B cell (primary cell): ENCODE results near the gene SHC2. TPM values are rescaled to one million over a fixed set of nuclear protein-coding genes. Genes with fewer than 3 reads are reported as not detected.
"Not testable (repeated sequence)": the region's sequence is repeated elsewhere in the genome, so short reads cannot be mapped to it uniquely, and the experiment has no call there.

Experiments
- ATAC-seq: fragments of 200-7000 bp; cut with Tn5 transposase; one replicate; pipeline ENCODE4 v1.10.0; 2021; ENCODE audit warnings: low read depth, mild to moderate bottlenecking, moderate number of reproducible peaks, moderate library complexity
- CTCF ChIA-PET: fragments of 350-600 bp; sonication (Branson Sonifier 250); formaldehyde crosslinking; loops from one replicate; lab custom pipeline; 2021; ENCODE audit warnings: antibody characterized with exemption, inconsistent platforms; lab: Charles Lee
- POLR2A ChIA-PET: fragments of 350-600 bp; sonication (Branson Sonifier 250); formaldehyde crosslinking; loops from one replicate; lab custom pipeline; 2021; ENCODE audit warnings: antibody characterized with exemption; lab: Charles Lee
- DNase-seq: peaks from one replicate; pipeline ENCODE4 v3.0.0; 2013
- H2AFZ ChIP-seq: 2 replicates; pipeline ENCODE4 v1.6.1; 2012; ENCODE audit warnings: mild to moderate bottlenecking, low read depth, low read length; ENCODE audit not compliant: insufficient read depth, poor library complexity, severe bottlenecking
- H3K27ac ChIP-seq, 2 donors: 1 replicate in 1 of 2; 2 replicates in 1 of 2; pipeline ENCODE4 v1.5.1; 2012 to 2013; ENCODE audit warnings: low read length in 2 of 2, mild to moderate bottlenecking in 2 of 2, moderate library complexity in 1 of 2
- H3K27me3 ChIP-seq, 4 experiments: fragments of 200-600 bp in 1 of 4; sonication (generic) in 1 of 4; replicated peaks in 1 of 4; 1 replicate in 2 of 4; 2 replicates in 2 of 4; pipeline versions ENCODE4 v1.6.1 to v1.7.0; 2013 to 2016; ENCODE audit warnings: low read length in 3 of 4, mild to moderate bottlenecking in 2 of 4, mixed read lengths in 1 of 4, moderate library complexity in 1 of 4; ENCODE audit not compliant: insufficient read depth in 4 of 4, control insufficient read depth in 3 of 4; ENCODE audit errors: control extremely low read depth in 1 of 4
- H3K36me3 ChIP-seq, 2 experiments: replicated peaks in 1 of 2; 1 replicate in 1 of 2; 2 replicates in 1 of 2; pipeline versions ENCODE4 v1.6.1 to v1.7.1; 2013; ENCODE audit warnings: low read length in 1 of 2; ENCODE audit not compliant: insufficient read depth in 2 of 2, control insufficient read depth in 1 of 2; ENCODE audit errors: control extremely low read depth in 1 of 2, extremely low read depth in 1 of 2
- H3K4me1 ChIP-seq, 2 donors: fragments of 200-600 bp in 1 of 2; sonication (generic) in 1 of 2; 1 replicate in 1 of 2; 2 replicates in 1 of 2; pipeline versions ENCODE4 v1.5.1 to v1.6.1; 2013 to 2017; ENCODE audit warnings: low read length in 2 of 2; ENCODE audit not compliant: control insufficient read depth in 2 of 2, insufficient read depth in 2 of 2
- H3K4me2 ChIP-seq: replicated peaks from 2 replicates; pipeline ENCODE3; 2012; ENCODE audit warnings: mild to moderate bottlenecking, low read depth, low read length; ENCODE audit not compliant: poor library complexity, severe bottlenecking
- H3K4me3 ChIP-seq, 5 experiments: fragments of 200-600 bp in 1 of 5; sonication (generic) in 1 of 5; 1 replicate in 3 of 5; 2 replicates in 2 of 5; pipeline versions ENCODE4 v1.5.1 to v1.7.0; 2011 to 2016; ENCODE audit warnings: low read length in 4 of 5, mild to moderate bottlenecking in 4 of 5, low read depth in 2 of 5, control low read depth in 1 of 5, moderate library complexity in 1 of 5; ENCODE audit not compliant: insufficient read depth in 1 of 5; ENCODE audit errors: control extremely low read depth in 1 of 5, extremely low read depth in 1 of 5
- H3K79me2 ChIP-seq: fragments of 200-600 bp; sonication (generic); one replicate; pipeline ENCODE4 v1.6.0; 2016; ENCODE audit warnings: low read length; ENCODE audit not compliant: control insufficient read depth, insufficient read depth
- H3K9ac ChIP-seq: fragments of 200-600 bp; sonication (generic); 2 replicates; pipeline ENCODE4 v1.6.1; 2017; ENCODE audit warnings: mild to moderate bottlenecking, low read length, moderate library complexity
- H3K9me3 ChIP-seq, 3 donors: one replicate each; pipeline versions ENCODE4 v1.6.1 to v1.7.1; 2013; ENCODE audit warnings: low read length in 2 of 3; ENCODE audit not compliant: control insufficient read depth in 2 of 3, insufficient read depth in 1 of 3; ENCODE audit errors: control extremely low read depth in 1 of 3
- H4K20me1 ChIP-seq: 2 replicates; pipeline ENCODE4 v1.6.0; 2012; ENCODE audit warnings: mild to moderate bottlenecking, low read length; ENCODE audit not compliant: insufficient read depth, control insufficient read depth, poor library complexity, severe bottlenecking
- H3K27ac Mint-ChIP-seq: one replicate; pipeline ENCODE4 v1.8.0; 2021; ENCODE audit warnings: mixed read lengths
- H3K27me3 Mint-ChIP-seq: one replicate; pipeline ENCODE4 v1.8.0; 2021; ENCODE audit warnings: mixed read lengths
- H3K4me1 Mint-ChIP-seq: one replicate; pipeline ENCODE4 v1.8.0; 2021; ENCODE audit warnings: mixed read lengths
- H3K4me3 Mint-ChIP-seq: one replicate; pipeline ENCODE4 v1.8.0; 2021; ENCODE audit warnings: mixed read lengths
- H3K9me3 Mint-ChIP-seq: one replicate; pipeline ENCODE4 v1.8.0; 2022; ENCODE audit warnings: mixed read lengths; ENCODE audit not compliant: insufficient read depth
- CTCF ChIP-seq: fragments of 200-600 bp; IDR thresholded peaks from one replicate; pipeline ENCODE4 v1.8.0; 2022; ENCODE audit warnings: antibody characterized with exemption, mild to moderate bottlenecking
- EZH2 ChIP-seq: IDR thresholded peaks from 2 replicates; pipeline ENCODE4 v1.6.1; 2012; ENCODE audit warnings: borderline replicate concordance, low read depth, mild to moderate bottlenecking, moderate library complexity, low read length; ENCODE audit not compliant: insufficient read depth, poor library complexity, severe bottlenecking
- WGBS: methylation state at CpG from one replicate; pipeline ENCODE4 v1.1.5; 2013; ENCODE audit warnings: missing lambda C conversion rate; ENCODE audit not compliant: insufficient coverage; 5-methylcytosine and 5-hydroxymethylcytosine counted together
- intact Hi-C: fragments of 100-400 bp; cut with micrococcal nuclease; formaldehyde crosslinking; loops from one replicate; pipeline ENCODE4 v1.10.0; 2022
- polyA plus RNA-seq: library from polyadenylated mRNA; depleted of rRNA; stranded (reverse); fragments of >200 nt; gene quantifications from 2 replicates; pipeline ENCODE4 v1.2.3, GENCODE V29; 2012
- total RNA-seq, 2 donors: library from RNA; stranded (reverse); fragments of 120-200 nt in 1 of 2; gene quantifications; 1 replicate in 1 of 2; 2 replicates in 1 of 2; pipeline versions ENCODE4 v1.2.3 to v1.2.4, GENCODE V29; 2013 to 2022

The SHC2 gene
- total and polyA plus RNA-seq, 2 donors (not counting 1 experiment from before 2014, with no cell fraction given), result 0.19 TPM; not detected in 1

GRCh38 chr19:412356-413355 lies 48.2 kb downstream of the SHC2 start:
- WGBS, result 59% methylated on average over 29 of the region's 36 CpGs
- Histone ChIP-seq H4K20me1 (no peaks in the 10 kb centered on the region), H3K4me3 (no peak overlapping the region), H3K4me1 (peaks cover 14 to 16% of the 10 kb centered on the region in 2 donors), H3K27me3 (peaks cover 0 to 32% (median 10%) of the 10 kb centered on the region in 4 experiments), H3K27ac (no peak overlapping the region), H3K9ac (no peak overlapping the region), H3K36me3 (no peaks in the 10 kb centered on the region), H3K9me3 (peaks cover 0 to 18% (median 0%) of the 10 kb centered on the region in 3 donors), H3K79me2 (no peaks in the 10 kb centered on the region), H3K4me2 (no peak overlapping the region), H2AFZ (no peak overlapping the region)
- ChIA-PET CTCF (no interaction called here), POLR2A (no interaction called here)
- Mint-ChIP-seq H3K27me3 (peaks cover 13% of the 10 kb centered on the region), H3K4me3 (no peak overlapping the region), H3K4me1 (peaks cover 6% of the 10 kb centered on the region), H3K9me3 (no peaks in the 10 kb centered on the region), H3K27ac (no peak overlapping the region)
- ATAC-seq (no peak), DNase-seq (no peak)
- TF ChIP-seq CTCF (no peak), EZH2 (no peak)
- intact Hi-C loops, result no loop called here

GRCh38 chr19:411723-412355 lies 49.0 kb downstream of the SHC2 start:
- Histone ChIP-seq H3K36me3 (no peaks in the 10 kb centered on the region), H3K9me3 (peaks cover 0 to 18% (median 0%) of the 10 kb centered on the region in 3 donors), H2AFZ (no peak overlapping the region), H3K9ac (no peak overlapping the region), H4K20me1 (no peaks in the 10 kb centered on the region), H3K27me3 (peaks cover 0 to 32% (median 10%) of the 10 kb centered on the region in 4 experiments), H3K4me1 (peaks cover 14 to 16% of the 10 kb centered on the region in 2 donors), H3K27ac (no peak overlapping the region), H3K4me2 (no peak overlapping the region), H3K4me3 (no peak overlapping the region), H3K79me2 (no peaks in the 10 kb centered on the region)
- Mint-ChIP-seq H3K27ac (no peak overlapping the region), H3K27me3 (peaks cover 13% of the 10 kb centered on the region), H3K4me1 (peaks cover 6% of the 10 kb centered on the region), H3K4me3 (no peak overlapping the region), H3K9me3 (no peaks in the 10 kb centered on the region)
- ChIA-PET POLR2A (no interaction called here), CTCF (no interaction called here)
- WGBS, result 63% methylated on average over 13 of the region's 13 CpGs
- TF ChIP-seq EZH2, result no peak
- intact Hi-C loops, result no loop called here
- DNase-seq, result no peak
- ATAC-seq, result no peak

GRCh38 chr19:411121-411722 lies 49.6 kb downstream of the SHC2 start:
- H3K79me2 ChIP-seq, H3K4me2 ChIP-seq, H3K9ac ChIP-seq, ATAC-seq, H3K4me3 Mint-ChIP-seq, intact Hi-C loops, DNase-seq, H3K36me3 ChIP-seq, H4K20me1 ChIP-seq, H2AFZ ChIP-seq, POLR2A ChIA-PET, CTCF ChIA-PET, H3K27ac Mint-ChIP-seq, H3K4me1 Mint-ChIP-seq, H3K9me3 Mint-ChIP-seq, H3K4me3 ChIP-seq, H3K27ac ChIP-seq: not testable (repeated sequence)
- peaks cover 14 to 16% of the 10 kb centered on the region in 2 donors for H3K4me1 ChIP-seq
- H3K27me3 Mint-ChIP-seq, result peaks cover 13% of the 10 kb centered on the region
- H3K9me3 ChIP-seq, result peaks cover 0 to 18% (median 0%) of the 10 kb centered on the region in 3 donors
- peaks cover 0 to 32% (median 10%) of the 10 kb centered on the region in 4 experiments for H3K27me3 ChIP-seq
- WGBS, result 85% methylated on average over 13 of the region's 22 CpGs
